Breast epithelium (tissue), 3 donors: Measurements from ENCODE around the gene SHLD1.

Experiments
- CTCF ChIP-seq, 3 donors: fragments of 450-650 bp; IDR thresholded peaks; one replicate each; pipeline ENCODE4 v1.5.1; 2016 to 2017; ENCODE audit warnings: antibody characterized with exemption in 3 of 3, mild to moderate bottlenecking in 3 of 3, moderate library complexity in 3 of 3
- POLR2A ChIP-seq: fragments of 450-650 bp; IDR thresholded peaks from one replicate; pipeline ENCODE4 v1.6.1; 2016; ENCODE audit warnings: antibody characterized with exemption, mild to moderate bottlenecking, moderate library complexity
- POLR2AphosphoS5 ChIP-seq, 3 donors: sonication (generic); formaldehyde crosslinking; IDR thresholded peaks; one replicate each; pipeline ENCODE4 v1.6.1; 2017; ENCODE audit warnings: antibody characterized with exemption in 3 of 3

GRCh38 chr20:5730131-5730530, 20.1 kb upstream of the SHLD1 start:
- TF ChIP-seq CTCF (IDR thresholded peaks at IDR 0.05) (no peak), POLR2A (no peak), POLR2AphosphoS5 (IDR thresholded peaks at IDR 0.05) (no peak)
